Naive thymus-derived CD8-positive, alpha-beta T cell (primary cell): ENCODE measurements around the gene DENND4A. TPM values are rescaled to one million over a fixed set of nuclear protein-coding genes. Genes with fewer than 3 reads are reported as not detected.

ENCODE experiments used
- ATAC-seq, 2 donors: fragments of 150-1000 bp; cut with Tn5 transposase in 1 of 2; sonication (Bioruptor Pico), chemical (Tn5 transposase) in 1 of 2; 1 replicate in 1 of 2; 2 replicates in 1 of 2; pipeline ENCODE4 v1.10.0; 2021; ENCODE audit warnings: mild to moderate bottlenecking in 2 of 2, moderate library complexity in 2 of 2
- POLR2A ChIA-PET: fragments of 350-600 bp; sonication (Branson Sonifier 250); formaldehyde crosslinking; loops from one replicate; lab custom pipeline; 2021; ENCODE audit warnings: antibody characterized with exemption; lab: Charles Lee
- DNase-seq, 10 donors: peaks; one replicate each; pipeline versions ENCODE4 v3.0.0 to v3.0.0-alpha.2; 2020 to 2022
- H3K27ac Mint-ChIP-seq, 10 donors: one replicate each; pipeline ENCODE4 v1.8.0; 2020 to 2022; ENCODE audit warnings: mild to moderate bottlenecking in 10 of 10, mixed read lengths in 10 of 10, moderate library complexity in 4 of 10, inconsistent platforms in 1 of 10
- H3K27me3 Mint-ChIP-seq, 5 donors: one replicate each; pipeline ENCODE4 v1.8.0; 2021 to 2022; ENCODE audit warnings: mixed read lengths in 5 of 5
- H3K36me3 Mint-ChIP-seq, 3 donors: one replicate each; pipeline ENCODE4 v1.8.0; 2020 to 2022; ENCODE audit warnings: mixed read lengths in 3 of 3, mild to moderate bottlenecking in 2 of 3, inconsistent platforms in 1 of 3
- H3K4me1 Mint-ChIP-seq, 4 donors: one replicate each; pipeline ENCODE4 v1.8.0; 2021 to 2022; ENCODE audit warnings: mixed read lengths in 4 of 4
- H3K4me3 Mint-ChIP-seq, 10 donors: one replicate each; pipeline ENCODE4 v1.8.0; 2020 to 2022; ENCODE audit warnings: mild to moderate bottlenecking in 10 of 10, mixed read lengths in 10 of 10, moderate library complexity in 6 of 10, inconsistent platforms in 1 of 10
- H3K9me3 Mint-ChIP-seq, 9 donors: one replicate each; pipeline ENCODE4 v1.8.0; 2020 to 2022; ENCODE audit warnings: mixed read lengths in 9 of 9, mild to moderate bottlenecking in 3 of 9, inconsistent platforms in 1 of 9, moderate library complexity in 1 of 9
- polyA plus RNA-seq, 3 donors: library from polyadenylated mRNA; unstranded; fragments of 300-500 nt; fragmentation: Illumina TruSeq; gene quantifications; one replicate each; pipeline ENCODE4 v1.2.3, GENCODE V29; 2021
- total RNA-seq, 8 experiments: library from RNA in 2 of 8; stranded (reverse) in 2 of 8; gene quantifications; one replicate each; pipeline ENCODE4 v1.2.3 and lab custom pipeline; 2021 to 2026

Gene DENND4A
- total and polyA plus RNA-seq, 5 experiments from 2014 or later = 9.3 to 62.9 (median 12.0) TPM

DNA sequence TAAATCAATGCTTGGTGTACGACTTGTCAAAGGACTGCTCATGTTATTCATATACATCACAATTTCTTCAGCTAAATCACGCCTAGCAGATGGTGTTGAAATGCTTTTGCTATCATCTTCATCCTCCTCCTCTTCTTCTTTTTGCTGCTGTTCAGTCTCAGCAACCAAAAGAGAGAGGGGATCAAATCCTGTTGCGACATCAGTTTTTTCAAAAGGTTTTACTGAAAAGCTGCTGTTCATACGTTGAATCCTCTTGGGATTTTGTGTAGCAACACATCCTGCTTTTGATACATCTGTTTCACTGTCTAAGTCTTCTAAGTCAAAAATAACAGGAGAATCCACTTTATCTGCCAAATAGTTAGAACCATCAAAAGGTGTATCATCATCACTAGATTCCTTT lies 101.3 kb downstream of the DENND4A start:
- H3K9me3 Mint-ChIP-seq = peaks cover 0 to 13% (median 2%) of the 10 kb centered on the region in 9 donors
- ATAC-seq (no peak), DNase-seq (no peak)
- no peaks in the 10 kb centered on the region for H3K27me3 Mint-ChIP-seq
- no peak overlapping the region for H3K4me3 Mint-ChIP-seq
- H3K4me1 Mint-ChIP-seq = no peaks in the 10 kb centered on the region
- POLR2A ChIA-PET = no interaction called here
- no peak overlapping the region for H3K27ac Mint-ChIP-seq
- H3K36me3 Mint-ChIP-seq = peaks cover 29 to 81% (median 47%) of the 10 kb centered on the region in 3 donors

DNA sequence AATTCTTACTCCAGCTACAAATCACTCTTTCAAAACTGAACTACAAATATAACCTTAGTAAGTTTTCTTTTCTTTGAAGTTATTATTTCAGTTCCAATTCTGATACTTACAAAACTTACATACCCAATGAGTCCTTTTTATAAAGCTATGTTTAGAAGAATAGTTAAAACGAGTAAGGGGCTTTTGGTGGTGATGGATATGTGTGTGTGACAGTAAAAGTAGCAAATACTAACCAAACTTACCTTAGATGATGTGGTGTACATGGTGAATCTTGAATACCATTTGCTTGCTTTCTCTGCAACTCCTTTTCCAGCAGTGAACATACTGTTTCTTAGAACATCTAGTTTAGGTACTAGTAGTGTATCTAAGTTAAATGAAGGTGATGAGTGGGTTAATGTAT lies 101.9 kb downstream of the DENND4A start:
- ATAC-seq (no peak), DNase-seq (no peak)
- POLR2A ChIA-PET = no interaction called here
- Mint-ChIP-seq H3K27ac (no peak overlapping the region), H3K36me3 (peaks cover 29 to 75% (median 48%) of the 10 kb centered on the region in 3 donors), H3K4me3 (no peak overlapping the region), H3K4me1 (no peaks in the 10 kb centered on the region), H3K9me3 (peaks cover 0 to 13% (median 2%) of the 10 kb centered on the region in 9 donors), H3K27me3 (no peaks in the 10 kb centered on the region)

DNA sequence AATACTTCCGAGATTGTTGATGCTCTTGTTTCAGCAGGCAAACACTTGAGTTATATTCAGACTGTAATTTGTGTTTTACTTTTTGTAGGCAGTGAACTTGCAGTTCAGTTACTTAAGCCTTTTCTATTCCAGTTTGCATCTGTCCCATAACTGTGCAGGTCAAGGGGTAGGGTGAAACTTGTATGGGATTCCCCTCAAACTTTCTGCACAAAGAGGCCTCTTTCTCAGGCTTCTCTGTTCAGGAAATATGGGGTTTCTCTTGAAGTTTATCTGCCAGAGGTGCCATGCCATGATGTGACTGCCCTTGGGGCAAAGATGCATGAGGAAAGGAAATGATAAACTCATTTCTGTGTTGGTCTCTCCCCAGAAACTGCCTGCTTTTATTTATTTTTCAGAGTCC lies 103.6 kb downstream of the DENND4A start:
- no peaks in the 10 kb centered on the region for H3K27me3 Mint-ChIP-seq
- no peaks in the 10 kb centered on the region for H3K4me1 Mint-ChIP-seq
- ATAC-seq (no peak), DNase-seq (no peak)
- H3K4me3 Mint-ChIP-seq = no peak overlapping the region
- peaks cover 29 to 62% (median 48%) of the 10 kb centered on the region in 3 donors for H3K36me3 Mint-ChIP-seq
- H3K9me3 Mint-ChIP-seq = peaks cover 0 to 13% (median 2%) of the 10 kb centered on the region in 9 donors
- POLR2A ChIA-PET = no interaction called here
- H3K27ac Mint-ChIP-seq = no peak overlapping the region

DNA sequence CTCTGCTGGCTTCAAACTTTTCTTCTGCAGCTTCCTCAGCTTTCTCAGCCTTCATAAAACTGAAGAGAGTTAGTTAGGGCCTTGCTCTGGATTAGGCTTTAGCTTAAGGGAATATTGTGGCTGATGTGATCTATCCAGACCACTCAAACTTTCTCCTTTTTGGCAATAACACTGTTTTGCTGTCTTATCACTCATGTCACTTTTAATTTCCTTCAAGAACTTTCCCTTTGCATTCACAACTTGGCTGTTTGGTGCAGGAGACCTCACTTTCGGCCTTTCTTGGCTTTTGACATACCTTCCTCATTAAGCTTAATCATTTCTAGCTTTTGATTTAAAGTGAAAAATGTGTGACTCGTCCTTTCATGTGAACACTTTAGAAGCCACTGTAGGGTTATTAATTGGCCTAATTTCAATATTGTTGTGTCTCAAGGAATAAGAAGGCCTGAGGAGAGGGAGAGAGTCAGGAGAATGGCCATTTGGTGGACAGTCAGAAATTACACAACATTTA lies 109.6 kb downstream of the DENND4A start:
- H3K4me1 Mint-ChIP-seq = no peaks in the 10 kb centered on the region
- H3K36me3 Mint-ChIP-seq = peaks cover 0 to 9% (median 5%) of the 10 kb centered on the region in 3 donors
- no peak overlapping the region for H3K27ac Mint-ChIP-seq
- no peaks in the 10 kb centered on the region for H3K27me3 Mint-ChIP-seq
- ATAC-seq = no peak
- no peak overlapping the region for H3K4me3 Mint-ChIP-seq
- DNase-seq = no peak
- peaks cover 0 to 2% (median 0%) of the 10 kb centered on the region in 9 donors for H3K9me3 Mint-ChIP-seq
- POLR2A ChIA-PET = no interaction called here

DNA sequence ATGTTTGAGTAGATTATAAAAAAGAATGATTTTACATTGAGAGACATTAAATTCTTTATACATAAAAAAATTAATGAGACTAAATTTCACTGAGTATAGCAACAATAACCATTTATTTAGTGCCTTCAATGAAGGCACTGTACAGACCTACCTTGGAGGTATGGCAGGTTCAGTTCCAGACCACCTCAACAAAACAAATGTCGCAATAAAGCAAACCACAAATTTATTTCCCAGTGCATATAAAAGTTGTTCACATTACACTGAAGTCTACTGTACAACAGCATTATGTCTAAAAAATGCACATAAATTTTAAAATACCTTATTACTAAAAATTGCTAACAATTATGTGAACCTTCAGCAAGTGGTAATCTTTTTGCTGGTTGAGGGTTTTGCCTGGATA lies 111.5 kb downstream of the DENND4A start:
- H3K4me3 Mint-ChIP-seq = no peak overlapping the region
- peak overlapping the region in 1 of 10 donors; percentile 27 for H3K27ac Mint-ChIP-seq
- H3K9me3 Mint-ChIP-seq = no peaks in the 10 kb centered on the region
- H3K36me3 Mint-ChIP-seq = peaks cover 0 to 2% (median 2%) of the 10 kb centered on the region in 3 donors
- H3K4me1 Mint-ChIP-seq = no peaks in the 10 kb centered on the region
- DNase-seq (no peak), ATAC-seq (no peak)
- H3K27me3 Mint-ChIP-seq = no peaks in the 10 kb centered on the region
- POLR2A ChIA-PET = no interaction called here

GRCh38 chr15:65676123-65676522 lies 116.0 kb downstream of the DENND4A start:
- no peak for ATAC-seq
- H3K9me3 Mint-ChIP-seq = no peaks in the 10 kb centered on the region
- H3K27me3 Mint-ChIP-seq = no peaks in the 10 kb centered on the region
- H3K27ac Mint-ChIP-seq = peak overlapping the region in 2 of 10 donors; percentile 10 to 40
- POLR2A ChIA-PET = no interaction called here
- H3K4me1 Mint-ChIP-seq = no peaks in the 10 kb centered on the region
- DNase-seq = no peak
- H3K4me3 Mint-ChIP-seq = no peak overlapping the region
- peaks cover 0 to 45% (median 6%) of the 10 kb centered on the region in 3 donors for H3K36me3 Mint-ChIP-seq

DNA sequence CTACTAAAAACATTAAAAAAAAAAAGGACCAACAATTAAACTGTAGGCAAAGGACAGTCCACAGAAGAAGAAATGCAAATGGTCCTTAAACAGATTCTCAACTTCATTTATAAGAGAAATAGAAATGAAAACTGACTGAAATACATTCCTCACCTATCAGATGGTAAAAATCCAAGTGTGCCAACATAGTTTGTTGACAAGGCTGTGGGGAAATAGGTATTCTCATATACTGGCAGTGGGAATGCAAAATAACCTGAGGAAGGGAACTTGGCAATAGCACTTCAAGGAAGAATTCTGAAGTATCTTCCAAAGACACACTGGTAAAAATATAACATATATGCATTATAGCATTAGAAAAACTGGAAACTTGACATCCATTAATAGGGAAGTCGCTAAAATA lies 116.5 kb downstream of the DENND4A start:
- no peak overlapping the region for H3K4me3 Mint-ChIP-seq
- peaks cover 0 to 50% (median 9%) of the 10 kb centered on the region in 3 donors for H3K36me3 Mint-ChIP-seq
- DNase-seq = no peak
- POLR2A ChIA-PET = no interaction called here
- H3K9me3 Mint-ChIP-seq = no peaks in the 10 kb centered on the region
- H3K27me3 Mint-ChIP-seq = no peaks in the 10 kb centered on the region
- H3K27ac Mint-ChIP-seq = peak overlapping the region in 2 of 10 donors; percentile 40 to 52
- no peaks in the 10 kb centered on the region for H3K4me1 Mint-ChIP-seq
- ATAC-seq = no peak

DNA sequence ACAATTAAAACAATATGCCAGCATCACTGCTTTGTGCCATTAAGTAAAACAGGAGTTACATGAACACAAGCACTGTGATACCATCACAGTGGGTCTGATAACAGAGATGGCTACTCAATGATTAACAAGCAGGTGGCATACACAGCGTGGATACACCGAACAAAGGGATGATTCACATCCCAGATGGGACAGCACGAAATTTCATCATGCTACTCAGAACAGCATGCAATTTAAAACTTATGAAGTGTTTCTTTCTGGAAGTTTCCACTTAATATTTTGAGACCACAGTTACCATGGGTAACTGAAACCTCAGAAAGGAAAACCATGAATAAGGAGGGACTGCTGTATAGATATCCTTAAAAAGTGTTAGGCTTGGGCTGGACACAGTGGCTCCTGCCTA lies 125.8 kb downstream of the DENND4A start:
- POLR2A ChIA-PET = no interaction called here
- peaks cover 0 to 81% (median 9%) of the 10 kb centered on the region in 3 donors for H3K36me3 Mint-ChIP-seq
- H3K4me3 Mint-ChIP-seq = no peak overlapping the region
- H3K27ac Mint-ChIP-seq = no peak overlapping the region
- no peaks in the 10 kb centered on the region for H3K4me1 Mint-ChIP-seq
- DNase-seq (no peak), ATAC-seq (no peak)
- no peaks in the 10 kb centered on the region for H3K27me3 Mint-ChIP-seq
- no peaks in the 10 kb centered on the region for H3K9me3 Mint-ChIP-seq

- H3K36me3 Mint-ChIP-seq = peaks cover 0 to 80% (median 1%) of the 10 kb centered on the region in 3 donors
- no peaks in the 10 kb centered on the region for H3K4me1 Mint-ChIP-seq
- POLR2A ChIA-PET = no interaction called here
- ATAC-seq (no peak), DNase-seq (no peak)
- H3K4me3 Mint-ChIP-seq = no peak overlapping the region
- no peaks in the 10 kb centered on the region for H3K9me3 Mint-ChIP-seq
- peak overlapping the region in 2 of 10 donors; percentile 14 to 49 for H3K27ac Mint-ChIP-seq
- H3K27me3 Mint-ChIP-seq = no peaks in the 10 kb centered on the region
Measured at GRCh38 chr15:65663521-65663920, 128.6 kb downstream of the DENND4A start.

GRCh38 chr15:65660927-65661326 lies 131.2 kb downstream of the DENND4A start:
- H3K9me3 Mint-ChIP-seq = no peaks in the 10 kb centered on the region
- POLR2A ChIA-PET = interaction anchor here (0.6 to 0.9 kb wide), 2 partner anchors 50 to 119 kb away, joined by 3 read pairs; no protein-coding TSS in a partner anchor

DNA sequence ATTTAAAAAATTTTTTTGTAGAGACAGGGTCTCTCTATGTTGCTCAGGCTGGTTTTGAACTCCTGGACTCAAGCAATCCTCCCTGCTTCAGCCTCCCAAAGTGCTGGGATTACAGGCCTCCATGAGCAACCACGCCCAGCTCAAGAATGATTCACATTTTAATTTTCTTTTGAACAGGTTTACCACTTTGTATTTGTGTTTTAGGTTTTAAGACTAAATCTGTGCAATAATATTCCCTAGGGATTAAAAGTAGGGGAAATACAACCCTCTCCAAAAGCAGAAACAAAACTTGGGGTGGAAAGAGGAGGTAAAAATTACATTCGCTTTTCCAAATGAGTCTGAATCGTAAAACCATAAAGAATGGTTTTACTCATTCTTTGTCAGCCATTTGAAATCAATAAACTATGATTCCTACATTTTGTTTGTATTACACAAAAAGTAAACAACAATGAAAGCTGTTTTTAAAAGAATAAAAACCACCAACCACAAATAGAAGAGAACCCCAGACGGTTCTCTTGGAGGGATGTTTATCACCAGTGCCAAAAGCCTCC lies 132.5 kb downstream of the DENND4A start:
- Mint-ChIP-seq H3K27me3 (no peaks in the 10 kb centered on the region), H3K4me3 (no peak overlapping the region), H3K9me3 (no peaks in the 10 kb centered on the region), H3K4me1 (no peaks in the 10 kb centered on the region), H3K27ac (peak overlapping the region in 1 of 10 donors; percentile 53), H3K36me3 (peaks cover 0 to 77% (median 3%) of the 10 kb centered on the region in 3 donors)
- POLR2A ChIA-PET = interaction anchor here (0.6 kb wide), 1 partner anchor 47 kb away, joined by 3 read pairs; no protein-coding TSS in a partner anchor
- DNase-seq (no peak), ATAC-seq (no peak)

More at GRCh38 chr15:65660927-65661326, 131.2 kb downstream of the DENND4A start:
- DNase-seq (no peak), ATAC-seq (no peak)
- Mint-ChIP-seq H3K4me1 (no peaks in the 10 kb centered on the region), H3K36me3 (peaks cover 0 to 77% (median 1%) of the 10 kb centered on the region in 3 donors), H3K27ac (no peak overlapping the region), H3K27me3 (no peaks in the 10 kb centered on the region), H3K4me3 (no peak overlapping the region)

DNA sequence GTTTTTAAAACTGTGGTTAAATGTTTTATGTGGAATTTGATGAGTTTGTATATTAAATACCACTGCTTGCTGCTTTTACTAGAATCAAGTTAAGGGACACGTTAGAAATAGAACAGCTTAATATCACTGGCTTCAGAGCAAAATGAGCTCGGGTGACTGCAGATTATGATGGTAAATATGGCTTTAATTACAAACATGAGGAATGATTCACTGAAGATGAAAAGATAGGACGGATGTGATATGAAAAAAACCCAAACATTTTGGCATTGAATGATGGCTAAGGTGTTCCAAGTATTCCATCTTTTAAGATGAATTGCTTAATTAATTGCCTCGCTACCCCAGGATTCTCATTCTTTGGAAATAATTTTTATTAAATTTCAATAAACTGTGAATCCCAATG lies 136.6 kb downstream of the DENND4A start:
- no peaks in the 10 kb centered on the region for H3K27me3 Mint-ChIP-seq
- H3K9me3 Mint-ChIP-seq = no peaks in the 10 kb centered on the region
- no peak for DNase-seq
- no peak for ATAC-seq
- POLR2A ChIA-PET = interaction anchor here (0.6 kb wide), 1 partner anchor 711 kb away, joined by 3 read pairs; no protein-coding TSS in a partner anchor
- peaks cover 0 to 2% (median 0%) of the 10 kb centered on the region in 4 donors for H3K4me1 Mint-ChIP-seq
- no peak overlapping the region for H3K4me3 Mint-ChIP-seq
- peak overlapping the region in 2 of 10 donors; percentile 25 to 29 for H3K27ac Mint-ChIP-seq
- peaks cover 0 to 80% (median 5%) of the 10 kb centered on the region in 3 donors for H3K36me3 Mint-ChIP-seq

GRCh38 chr15:65655026-65655425 lies 137.1 kb downstream of the DENND4A start:
- Mint-ChIP-seq H3K27ac (peak overlapping the region in 7 of 10 donors; percentile 25 to 68 (median 39)), H3K4me3 (no peak overlapping the region), H3K4me1 (peaks cover 0 to 3% (median under 1%) of the 10 kb centered on the region in 4 donors), H3K9me3 (no peaks in the 10 kb centered on the region), H3K27me3 (no peaks in the 10 kb centered on the region), H3K36me3 (peaks cover 0 to 80% (median 5%) of the 10 kb centered on the region in 3 donors)
- ATAC-seq = no peak
- DNase-seq = no peak
- POLR2A ChIA-PET = interaction anchor here (0.6 kb wide), 1 partner anchor 712 kb away, joined by 3 read pairs; no protein-coding TSS in a partner anchor
